Dedifferentiated amniotic fluid mesenchymal stem cell (primary cell): Measurements from ENCODE around the gene TEX2.

Source experiments
- DNase-seq: peaks from one replicate; pipeline ENCODE4 v3.0.0-alpha.2; 2016; ENCODE audit errors: extremely low spot score

Gene TEX2

GRCh38 chr17:64160378-64160777 is 102.7 kb downstream of the TEX2 start:
- no peak for DNase-seq

- DNase-seq, result no peak
Observed at GRCh38 chr17:64158831-64159590, 104.0 kb downstream of the TEX2 start.

GRCh38 chr17:64158406-64158805 is 104.7 kb downstream of the TEX2 start:
- DNase-seq, result no peak

- no peak for DNase-seq
Observed at GRCh38 chr17:64157669-64158180, 105.3 kb downstream of the TEX2 start.

- no peak for DNase-seq
Observed at GRCh38 chr17:64156670-64157069, 106.4 kb downstream of the TEX2 start.

GRCh38 chr17:64155751-64156544 is 107.1 kb downstream of the TEX2 start:
- DNase-seq, result no peak

- no peak for DNase-seq
Observed at GRCh38 chr17:64155129-64155528, 107.9 kb downstream of the TEX2 start.

- no peak for DNase-seq
Observed at GRCh38 chr17:64154717-64155116, 108.3 kb downstream of the TEX2 start.

- DNase-seq, result no peak
Observed at GRCh38 chr17:64154313-64154695, 108.8 kb downstream of the TEX2 start.

GRCh38 chr17:64153565-64154312 is 109.3 kb downstream of the TEX2 start:
- DNase-seq, result no peak

- no peak for DNase-seq
Observed at GRCh38 chr17:64152428-64153125, 110.5 kb downstream of the TEX2 start.

GRCh38 chr17:64151016-64151368 is 112.1 kb downstream of the TEX2 start:
- no peak for DNase-seq

GRCh38 chr17:64150237-64151015 is 112.6 kb downstream of the TEX2 start:
- DNase-seq, result no peak

GRCh38 chr17:64149196-64149595 is 113.9 kb downstream of the TEX2 start:
- no peak for DNase-seq

GRCh38 chr17:64148699-64149098 is 114.4 kb downstream of the TEX2 start:
- DNase-seq, result no peak

- DNase-seq, result no peak
Observed at GRCh38 chr17:64148017-64148631, 114.9 kb downstream of the TEX2 start.

- DNase-seq, result no peak
Observed at GRCh38 chr17:64147110-64148016, 115.7 kb downstream of the TEX2 start.

GRCh38 chr17:64146418-64147109 is 116.5 kb downstream of the TEX2 start:
- DNase-seq, result peak; percentile 71
